GM12878 (cell line): ENCODE measurements around the gene SEMA3B. TPM values are rescaled to one million over a fixed set of nuclear protein-coding genes. Genes with fewer than 3 reads are reported as not detected.
A peak's percentile ranks its signal among the peaks of the same experiment; 100 is the strongest.

ENCODE experiments used
- BRCA1 ChIP-seq: IDR thresholded peaks from 2 replicates; pipeline ENCODE4 v1.6.1; 2011; ENCODE audit warnings: low read depth, low read length, improper control_type of control experiment
- CBX3 ChIP-seq: fragments of 200-600 bp; sonication (generic); IDR thresholded peaks from 2 replicates; pipeline ENCODE4 v1.6.1; 2016; ENCODE audit warnings: low read depth, borderline replicate concordance
- CHD4 ChIP-seq: fragments of 200-600 bp; sonication (generic); IDR thresholded peaks from 2 replicates; pipeline ENCODE4 v1.6.1; 2016; ENCODE audit warnings: mild to moderate bottlenecking
- EP300 ChIP-seq, 2 experiments: fragments of 150-350 bp in 1 of 2; IDR thresholded peaks; 2 replicates each; pipeline ENCODE4 v1.6.1; 2011 to 2012; ENCODE audit warnings: low read depth in 2 of 2, low read length in 2 of 2, borderline replicate concordance in 1 of 2, improper control_type of control experiment in 1 of 2, inconsistent platforms in 1 of 2; ENCODE audit not compliant: control insufficient read depth in 1 of 2
- NR2C1 ChIP-seq: fragments of 450-650 bp; IDR thresholded peaks from 2 replicates; pipeline ENCODE4 v1.6.1; 2017; ENCODE audit warnings: antibody characterized with exemption, mild to moderate bottlenecking, moderate library complexity
- SPI1 ChIP-seq: IDR thresholded peaks from 2 replicates; pipeline ENCODE4 v1.6.1; 2011; ENCODE audit warnings: low read depth, mild to moderate bottlenecking, low read length, moderate library complexity, borderline replicate concordance; ENCODE audit not compliant: insufficient read depth
- ZBED1 ChIP-seq: IDR thresholded peaks from 2 replicates; pipeline ENCODE4 v1.6.1; 2016; ENCODE audit warnings: borderline replicate concordance
- polyA plus RNA-seq, 11 experiments: library from polyadenylated mRNA; depleted of rRNA in 4 of 11; unstranded in 6 of 11; stranded (reverse) in 5 of 11; fragments of >200 nt; fragmentation: Nextera tagmentation in 4 of 11; fragmentation: Illumina TruSeq in 1 of 11; extraction: Ambion mirVana in 4 of 11; extraction: Trizol in 1 of 11; gene quantifications; 1 replicate in 1 of 11; 2 replicates in 10 of 11; pipeline versions ENCODE4 v1.2.1 to v1.2.3, GENCODE V29; 2011 to 2016; ENCODE audit warnings: inconsistent platforms in 2 of 11, missing spikeins in 2 of 11, low read depth in 1 of 11
- total RNA-seq, 4 experiments: library from RNA; depleted of rRNA in 3 of 4; stranded (reverse); fragments of >200 nt in 3 of 4; fragmentation: Illumina TruSeq in 1 of 4; extraction: Trizol in 1 of 4; gene quantifications; 2 replicates each; pipeline versions ENCODE4 v1.2.1 to v1.2.3, GENCODE V29; 2013 to 2021
- TF ChIP-seq, protein P1 (sequence below): fragments of 450-650 bp; IDR thresholded peaks from 2 replicates; pipeline ENCODE4 v1.6.1; 2017; ENCODE audit warnings: mild to moderate bottlenecking, low read depth, inconsistent platforms; ENCODE audit not compliant: poor library complexity, severe bottlenecking
- TF ChIP-seq, protein P2 (sequence below): fragments of 450-650 bp; IDR thresholded peaks from 2 replicates; pipeline ENCODE4 v1.6.1; 2017; ENCODE audit warnings: mild to moderate bottlenecking, moderate library complexity
- TF ChIP-seq, protein P3 (sequence below): IDR thresholded peaks from 2 replicates; pipeline ENCODE4 v1.6.1; 2012; ENCODE audit warnings: low read depth, low read length, improper control_type of control experiment
- TF ChIP-seq, protein P4 (sequence below): fragments of 450-650 bp; IDR thresholded peaks from 2 replicates; pipeline ENCODE4 v1.6.1; 2018; ENCODE audit warnings: borderline replicate concordance, mild to moderate bottlenecking; ENCODE audit not compliant: partially characterized antibody
- TF ChIP-seq, protein P5 (sequence below): IDR thresholded peaks from 2 replicates; pipeline ENCODE4 v1.6.1; 2012; ENCODE audit warnings: low read length, inconsistent platforms
- TF ChIP-seq, protein P6 (sequence below): fragments of 450-650 bp; IDR thresholded peaks from 2 replicates; pipeline ENCODE4 v1.6.1; 2016; ENCODE audit warnings: mild to moderate bottlenecking

Gene SEMA3B
- total and polyA plus RNA-seq, 10 of the 15 experiments (the other 5 are each of a cell fraction or from before 2014, with no cell fraction given) = 0.06 to 0.59 (median 0.14) TPM; not detected in 2

DNA sequence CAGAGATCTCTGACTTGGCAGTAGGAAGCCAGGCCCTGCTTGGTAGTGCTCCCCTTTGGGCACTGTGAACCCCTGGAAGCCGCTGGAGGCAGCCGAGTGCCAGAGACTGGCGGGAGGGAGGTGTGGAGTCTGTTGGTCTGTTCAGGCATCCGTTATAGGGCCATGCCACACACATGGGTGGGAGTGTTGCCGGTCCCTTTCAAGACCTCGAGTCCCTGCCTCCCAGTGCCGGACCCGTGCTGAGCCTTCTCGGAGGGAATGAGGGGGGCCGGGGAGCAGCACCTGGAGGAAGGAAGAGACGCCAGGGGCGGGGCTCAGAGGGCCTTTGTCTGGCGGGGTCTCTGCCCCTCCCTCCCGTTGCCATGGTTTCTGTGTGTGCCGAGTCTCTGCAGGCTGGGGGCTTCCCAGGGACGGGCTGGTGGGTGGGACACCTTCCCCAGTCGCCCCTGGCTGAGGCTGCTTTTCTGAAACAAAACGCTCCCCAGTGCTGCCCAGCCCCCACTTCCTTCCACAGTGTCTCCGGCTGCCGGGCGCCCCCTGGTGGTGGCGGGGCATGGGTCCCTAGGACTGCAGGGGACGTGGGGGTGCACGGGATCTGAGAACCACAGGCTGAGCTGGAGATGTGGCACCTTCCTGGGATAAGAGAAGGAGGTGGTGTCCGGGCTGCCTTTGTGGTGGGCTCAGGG, 23.0 kb upstream of the SEMA3B start (continued):
- TF ChIP-seq, protein P1, sequence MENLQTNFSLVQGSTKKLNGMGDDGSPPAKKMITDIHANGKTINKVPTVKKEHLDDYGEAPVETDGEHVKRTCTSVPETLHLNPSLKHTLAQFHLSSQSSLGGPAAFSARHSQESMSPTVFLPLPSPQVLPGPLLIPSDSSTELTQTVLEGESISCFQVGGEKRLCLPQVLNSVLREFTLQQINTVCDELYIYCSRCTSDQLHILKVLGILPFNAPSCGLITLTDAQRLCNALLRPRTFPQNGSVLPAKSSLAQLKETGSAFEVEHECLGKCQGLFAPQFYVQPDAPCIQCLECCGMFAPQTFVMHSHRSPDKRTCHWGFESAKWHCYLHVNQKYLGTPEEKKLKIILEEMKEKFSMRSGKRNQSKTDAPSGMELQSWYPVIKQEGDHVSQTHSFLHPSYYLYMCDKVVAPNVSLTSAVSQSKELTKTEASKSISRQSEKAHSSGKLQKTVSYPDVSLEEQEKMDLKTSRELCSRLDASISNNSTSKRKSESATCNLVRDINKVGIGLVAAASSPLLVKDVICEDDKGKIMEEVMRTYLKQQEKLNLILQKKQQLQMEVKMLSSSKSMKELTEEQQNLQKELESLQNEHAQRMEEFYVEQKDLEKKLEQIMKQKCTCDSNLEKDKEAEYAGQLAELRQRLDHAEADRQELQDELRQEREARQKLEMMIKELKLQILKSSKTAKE = no peak
- TF ChIP-seq, protein P2, sequence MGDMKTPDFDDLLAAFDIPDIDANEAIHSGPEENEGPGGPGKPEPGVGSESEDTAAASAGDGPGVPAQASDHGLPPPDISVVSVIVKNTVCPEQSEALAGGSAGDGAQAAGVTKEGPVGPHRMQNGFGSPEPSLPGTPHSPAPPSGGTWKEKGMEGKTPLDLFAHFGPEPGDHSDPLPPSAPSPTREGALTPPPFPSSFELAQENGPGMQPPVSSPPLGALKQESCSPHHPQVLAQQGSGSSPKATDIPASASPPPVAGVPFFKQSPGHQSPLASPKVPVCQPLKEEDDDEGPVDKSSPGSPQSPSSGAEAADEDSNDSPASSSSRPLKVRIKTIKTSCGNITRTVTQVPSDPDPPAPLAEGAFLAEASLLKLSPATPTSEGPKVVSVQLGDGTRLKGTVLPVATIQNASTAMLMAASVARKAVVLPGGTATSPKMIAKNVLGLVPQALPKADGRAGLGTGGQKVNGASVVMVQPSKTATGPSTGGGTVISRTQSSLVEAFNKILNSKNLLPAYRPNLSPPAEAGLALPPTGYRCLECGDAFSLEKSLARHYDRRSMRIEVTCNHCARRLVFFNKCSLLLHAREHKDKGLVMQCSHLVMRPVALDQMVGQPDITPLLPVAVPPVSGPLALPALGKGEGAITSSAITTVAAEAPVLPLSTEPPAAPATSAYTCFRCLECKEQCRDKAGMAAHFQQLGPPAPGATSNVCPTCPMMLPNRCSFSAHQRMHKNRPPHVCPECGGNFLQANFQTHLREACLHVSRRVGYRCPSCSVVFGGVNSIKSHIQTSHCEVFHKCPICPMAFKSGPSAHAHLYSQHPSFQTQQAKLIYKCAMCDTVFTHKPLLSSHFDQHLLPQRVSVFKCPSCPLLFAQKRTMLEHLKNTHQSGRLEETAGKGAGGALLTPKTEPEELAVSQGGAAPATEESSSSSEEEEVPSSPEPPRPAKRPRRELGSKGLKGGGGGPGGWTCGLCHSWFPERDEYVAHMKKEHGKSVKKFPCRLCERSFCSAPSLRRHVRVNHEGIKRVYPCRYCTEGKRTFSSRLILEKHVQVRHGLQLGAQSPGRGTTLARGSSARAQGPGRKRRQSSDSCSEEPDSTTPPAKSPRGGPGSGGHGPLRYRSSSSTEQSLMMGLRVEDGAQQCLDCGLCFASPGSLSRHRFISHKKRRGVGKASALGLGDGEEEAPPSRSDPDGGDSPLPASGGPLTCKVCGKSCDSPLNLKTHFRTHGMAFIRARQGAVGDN = no peak
- TF ChIP-seq ZBED1 (no peak), NR2C1 (no peak), EP300 (IDR thresholded peaks at IDR 0.05; ENCODE audit: borderline replicate concordance in 1 of 2, control insufficient read depth in 1 of 2, low read depth in 2 of 2, low read length in 2 of 2) (peak in 1 of 2 experiments; percentile 42; a peak in 1 of 4 replicates), CHD4 (no peak), BRCA1 (no peak), SPI1 (peak; percentile 66; the same call in 1 of the 2 replicates), CBX3 (no peak)
- TF ChIP-seq, protein P3, sequence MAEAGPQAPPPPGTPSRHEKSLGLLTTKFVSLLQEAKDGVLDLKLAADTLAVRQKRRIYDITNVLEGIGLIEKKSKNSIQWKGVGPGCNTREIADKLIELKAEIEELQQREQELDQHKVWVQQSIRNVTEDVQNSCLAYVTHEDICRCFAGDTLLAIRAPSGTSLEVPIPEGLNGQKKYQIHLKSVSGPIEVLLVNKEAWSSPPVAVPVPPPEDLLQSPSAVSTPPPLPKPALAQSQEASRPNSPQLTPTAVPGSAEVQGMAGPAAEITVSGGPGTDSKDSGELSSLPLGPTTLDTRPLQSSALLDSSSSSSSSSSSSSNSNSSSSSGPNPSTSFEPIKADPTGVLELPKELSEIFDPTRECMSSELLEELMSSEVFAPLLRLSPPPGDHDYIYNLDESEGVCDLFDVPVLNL = no peak
- TF ChIP-seq, protein P4, sequence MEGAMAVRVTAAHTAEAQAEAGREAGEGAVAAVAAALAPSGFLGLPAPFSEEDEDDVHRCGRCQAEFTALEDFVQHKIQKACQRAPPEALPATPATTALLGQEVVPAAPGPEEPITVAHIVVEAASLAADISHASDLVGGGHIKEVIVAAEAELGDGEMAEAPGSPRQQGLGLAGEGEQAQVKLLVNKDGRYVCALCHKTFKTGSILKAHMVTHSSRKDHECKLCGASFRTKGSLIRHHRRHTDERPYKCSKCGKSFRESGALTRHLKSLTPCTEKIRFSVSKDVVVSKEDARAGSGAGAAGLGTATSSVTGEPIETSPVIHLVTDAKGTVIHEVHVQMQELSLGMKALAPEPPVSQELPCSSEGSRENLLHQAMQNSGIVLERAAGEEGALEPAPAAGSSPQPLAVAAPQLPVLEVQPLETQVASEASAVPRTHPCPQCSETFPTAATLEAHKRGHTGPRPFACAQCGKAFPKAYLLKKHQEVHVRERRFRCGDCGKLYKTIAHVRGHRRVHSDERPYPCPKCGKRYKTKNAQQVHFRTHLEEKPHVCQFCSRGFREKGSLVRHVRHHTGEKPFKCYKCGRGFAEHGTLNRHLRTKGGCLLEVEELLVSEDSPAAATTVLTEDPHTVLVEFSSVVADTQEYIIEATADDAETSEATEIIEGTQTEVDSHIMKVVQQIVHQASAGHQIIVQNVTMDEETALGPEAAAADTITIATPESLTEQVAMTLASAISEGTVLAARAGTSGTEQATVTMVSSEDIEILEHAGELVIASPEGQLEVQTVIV = no peak
- TF ChIP-seq, protein P5, sequence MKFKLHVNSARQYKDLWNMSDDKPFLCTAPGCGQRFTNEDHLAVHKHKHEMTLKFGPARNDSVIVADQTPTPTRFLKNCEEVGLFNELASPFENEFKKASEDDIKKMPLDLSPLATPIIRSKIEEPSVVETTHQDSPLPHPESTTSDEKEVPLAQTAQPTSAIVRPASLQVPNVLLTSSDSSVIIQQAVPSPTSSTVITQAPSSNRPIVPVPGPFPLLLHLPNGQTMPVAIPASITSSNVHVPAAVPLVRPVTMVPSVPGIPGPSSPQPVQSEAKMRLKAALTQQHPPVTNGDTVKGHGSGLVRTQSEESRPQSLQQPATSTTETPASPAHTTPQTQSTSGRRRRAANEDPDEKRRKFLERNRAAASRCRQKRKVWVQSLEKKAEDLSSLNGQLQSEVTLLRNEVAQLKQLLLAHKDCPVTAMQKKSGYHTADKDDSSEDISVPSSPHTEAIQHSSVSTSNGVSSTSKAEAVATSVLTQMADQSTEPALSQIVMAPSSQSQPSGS = no peak
- TF ChIP-seq, protein P6, sequence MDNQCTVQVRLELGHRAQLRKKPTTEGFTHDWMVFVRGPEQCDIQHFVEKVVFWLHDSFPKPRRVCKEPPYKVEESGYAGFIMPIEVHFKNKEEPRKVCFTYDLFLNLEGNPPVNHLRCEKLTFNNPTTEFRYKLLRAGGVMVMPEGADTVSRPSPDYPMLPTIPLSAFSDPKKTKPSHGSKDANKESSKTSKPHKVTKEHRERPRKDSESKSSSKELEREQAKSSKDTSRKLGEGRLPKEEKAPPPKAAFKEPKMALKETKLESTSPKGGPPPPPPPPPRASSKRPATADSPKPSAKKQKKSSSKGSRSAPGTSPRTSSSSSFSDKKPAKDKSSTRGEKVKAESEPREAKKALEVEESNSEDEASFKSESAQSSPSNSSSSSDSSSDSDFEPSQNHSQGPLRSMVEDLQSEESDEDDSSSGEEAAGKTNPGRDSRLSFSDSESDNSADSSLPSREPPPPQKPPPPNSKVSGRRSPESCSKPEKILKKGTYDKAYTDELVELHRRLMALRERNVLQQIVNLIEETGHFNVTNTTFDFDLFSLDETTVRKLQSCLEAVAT = peak; percentile 54; the same call in 1 of the 2 replicates
